Heart left ventricle (tissue), 16 donors: ENCODE data around the gene GMPS. TPM values are rescaled to one million over a fixed set of nuclear protein-coding genes. Genes with fewer than 3 reads are reported as not detected.
"Not testable (repeated sequence)": the region's sequence is repeated elsewhere in the genome, so short reads cannot be mapped to it uniquely, and the experiment has no call there.

Experiments
- ATAC-seq, 4 donors: fragments of 200-7000 bp; cut with Tn5 transposase; one replicate each; pipeline ENCODE4 v1.9.1; 2020 to 2022; ENCODE audit warnings: moderate library complexity in 4 of 4, mild to moderate bottlenecking in 3 of 4, moderate number of reproducible peaks in 1 of 4
- DNase-seq, 5 donors: peaks; one replicate each; pipeline ENCODE4 v3.0.0-alpha.2; 2020
- H3K27ac ChIP-seq, 12 donors: fragments of 200-600 bp; sonication (generic) in 4 of 12; one replicate each; pipeline versions ENCODE4 v1.5.0 to v1.8.0; 2016 to 2022; ENCODE audit warnings: mild to moderate bottlenecking in 2 of 12
- H3K27me3 ChIP-seq, 9 donors: fragments of 200-600 bp; sonication (generic) in 2 of 9; one replicate each; pipeline versions ENCODE4 v1.5.1 to v1.8.0; 2016 to 2022; ENCODE audit warnings: mild to moderate bottlenecking in 3 of 9
- H3K36me3 ChIP-seq, 9 donors: fragments of 200-600 bp; sonication (generic) in 2 of 9; one replicate each; pipeline versions ENCODE4 v1.5.0 to v1.8.0; 2018 to 2022; ENCODE audit warnings: mild to moderate bottlenecking in 2 of 9
- H3K4me1 ChIP-seq, 12 donors: fragments of 200-600 bp; sonication (generic) in 4 of 12; one replicate each; pipeline versions ENCODE4 v1.5.0 to v1.8.0; 2016 to 2022; ENCODE audit warnings: mild to moderate bottlenecking in 3 of 12
- H3K4me3 ChIP-seq, 12 donors: fragments of 200-600 bp; sonication (generic) in 4 of 12; one replicate each; pipeline versions ENCODE4 v1.5.0 to v1.8.0; 2017 to 2022; ENCODE audit warnings: mild to moderate bottlenecking in 9 of 12, moderate library complexity in 4 of 12
- H3K9me3 ChIP-seq, 12 donors: fragments of 200-600 bp; sonication (generic) in 4 of 12; one replicate each; pipeline versions ENCODE4 v1.5.0 to v1.8.0; 2016 to 2022; ENCODE audit warnings: mild to moderate bottlenecking in 1 of 12
- POLR2A ChIP-seq, 2 donors: fragments of 450-650 bp; IDR thresholded peaks; one replicate each; pipeline ENCODE4 v1.6.1; 2017; ENCODE audit warnings: antibody characterized with exemption in 2 of 2, mild to moderate bottlenecking in 2 of 2, moderate library complexity in 2 of 2
- WGBS, 4 donors: extraction: QIAGEN DNeasy Blood & Tissue Kit in 2 of 4; methylation state at CpG; one replicate each; pipeline versions ENCODE4 v1.1.5 to v1.1.7; 2013 to 2018; 5-methylcytosine and 5-hydroxymethylcytosine counted together
- intact Hi-C, 10 donors: fragments of 100-400 bp; cut with DNase I; formaldehyde crosslinking; loops; one replicate each; pipeline versions ENCODE4 v1.11.1 to v1.14.2; 2022
- polyA plus RNA-seq, 2 donors: library from polyadenylated mRNA; stranded (reverse); fragments of 200-250 nt; gene quantifications; one replicate each; pipeline ENCODE4 v1.2.3, GENCODE V29; 2013
- total RNA-seq, 9 donors: library from RNA; depleted of rRNA in 2 of 9; stranded (reverse); fragments of >200 nt in 2 of 9; fragmentation: NEBNext Ultra II Directional in 3 of 9; extraction: Animal tissue kit (Norgen Biotek cat#: 25700) in 3 of 9; gene quantifications; one replicate each; pipeline versions ENCODE4 v1.1.0 to v1.2.4, GENCODE V29; 2016 to 2023
- TF ChIP-seq, protein P1 (sequence below), 12 donors: fragments of 200-600 bp; sonication (generic) in 4 of 12; IDR thresholded peaks; one replicate each; pipeline versions ENCODE4 v1.5.0 to v1.8.0; 2018 to 2022; ENCODE audit warnings: antibody characterized with exemption in 12 of 12, mild to moderate bottlenecking in 5 of 12
- donor health status: ischemic (EF 13 %, LVEDD 7.1; RV severe dilation, severe dysfunction).
- donor health status: healthy with polysubstance abuse.
- donor health status: DM: no; HTN: yes; CAD: no.
- donor health status: DM: no; HTN: no; CAD: no.
- donor health status: ischemic (EF 25% LVEDD 6.9; RV normal size, moderate dysfunction).
- donor health status: ischemic (EF 25% LVEDD 5.7; RV mildly dilated, moderate dysfunction).
- donor health status: healthy.
- donor health status: DM: yes; HTN: yes; CAD: no.
- donor health status: ischemic (EF 35%, LVEDD 5.7; RV mildly dilated, moderate dysfunction).
- donor health status: nonischemic (EF 11% LVEDD 7.7; RV severe dilation, severe dysfunction).
- donor health status: DM: yes; HTN: yes; CAD: no.
- donor health status: PGD.
- donor health status: ischemic (EF 29% LVEDD 5.4; RV normal size, mild dysfunction).
- donor health status: nonischemic (EF 23%, LVEDD 6.1; RV moderate dilation, normal function).

GMPS gene
- total and polyA plus RNA-seq, 11 donors = 11.9 to 36.8 (median 28.1) TPM

DNA sequence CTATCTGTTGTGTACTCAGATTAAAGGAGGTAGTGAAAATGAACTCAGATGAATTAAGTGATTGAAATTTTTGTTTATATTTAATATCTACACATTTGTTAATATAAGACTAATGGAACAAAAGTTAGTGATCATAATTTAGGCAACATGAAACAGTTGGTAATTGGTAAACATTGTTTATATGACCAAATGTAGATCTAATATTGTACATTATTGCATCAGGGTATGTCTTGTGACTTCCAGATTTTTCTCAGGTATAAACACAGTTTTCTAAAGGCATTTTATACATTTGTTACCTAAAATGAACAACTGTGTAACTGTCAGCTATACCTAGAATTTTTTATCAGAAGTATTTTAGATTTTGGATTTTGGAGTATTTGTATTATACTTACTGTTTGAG is 14.8 kb downstream of the GMPS start:
- ATAC-seq = no peak
- TF ChIP-seq, protein P1, sequence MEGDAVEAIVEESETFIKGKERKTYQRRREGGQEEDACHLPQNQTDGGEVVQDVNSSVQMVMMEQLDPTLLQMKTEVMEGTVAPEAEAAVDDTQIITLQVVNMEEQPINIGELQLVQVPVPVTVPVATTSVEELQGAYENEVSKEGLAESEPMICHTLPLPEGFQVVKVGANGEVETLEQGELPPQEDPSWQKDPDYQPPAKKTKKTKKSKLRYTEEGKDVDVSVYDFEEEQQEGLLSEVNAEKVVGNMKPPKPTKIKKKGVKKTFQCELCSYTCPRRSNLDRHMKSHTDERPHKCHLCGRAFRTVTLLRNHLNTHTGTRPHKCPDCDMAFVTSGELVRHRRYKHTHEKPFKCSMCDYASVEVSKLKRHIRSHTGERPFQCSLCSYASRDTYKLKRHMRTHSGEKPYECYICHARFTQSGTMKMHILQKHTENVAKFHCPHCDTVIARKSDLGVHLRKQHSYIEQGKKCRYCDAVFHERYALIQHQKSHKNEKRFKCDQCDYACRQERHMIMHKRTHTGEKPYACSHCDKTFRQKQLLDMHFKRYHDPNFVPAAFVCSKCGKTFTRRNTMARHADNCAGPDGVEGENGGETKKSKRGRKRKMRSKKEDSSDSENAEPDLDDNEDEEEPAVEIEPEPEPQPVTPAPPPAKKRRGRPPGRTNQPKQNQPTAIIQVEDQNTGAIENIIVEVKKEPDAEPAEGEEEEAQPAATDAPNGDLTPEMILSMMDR (IDR thresholded peaks at IDR 0.05) = no peak
- no peak for TF ChIP-seq POLR2A (IDR thresholded peaks at IDR 0.05)

DNA sequence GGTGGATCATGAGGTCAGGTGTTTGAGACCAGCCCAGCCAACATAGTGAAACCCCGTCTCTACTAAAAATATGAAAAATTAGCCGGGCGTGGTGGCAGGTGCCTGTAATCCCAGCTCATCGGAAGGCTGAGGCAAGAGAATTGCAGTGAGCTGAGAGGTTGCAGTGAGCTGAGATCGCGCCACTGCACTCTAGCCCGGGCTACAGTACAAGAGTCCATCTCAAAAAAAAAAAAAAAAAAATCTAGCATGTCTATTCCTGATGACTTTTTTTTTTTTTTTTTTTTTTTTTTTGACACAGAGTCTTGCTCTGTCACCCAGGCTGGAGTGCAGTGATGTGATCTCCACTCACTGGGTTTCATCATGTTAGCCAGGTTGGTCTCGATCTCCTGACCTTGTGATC is 15.9 kb downstream of the GMPS start:
- H3K27ac ChIP-seq, intact Hi-C loops, H3K4me3 ChIP-seq, ATAC-seq, H3K27me3 ChIP-seq, DNase-seq, H3K9me3 ChIP-seq, H3K36me3 ChIP-seq: not testable (repeated sequence)
- WGBS, 4 donors = 91 to 97% (median 95%) methylated on average over 8 of the region's 8 CpGs
- peaks cover 0 to 34% (median 14%) of the 10 kb centered on the region in 12 donors for H3K4me1 ChIP-seq

More for the DNA sequence above, 14.8 kb downstream of the GMPS start:
- DNase-seq = no peak
- Histone ChIP-seq H3K9me3 (no peaks in the 10 kb centered on the region), H3K4me3 (no peak overlapping the region), H3K36me3 (no peaks in the 10 kb centered on the region), H3K4me1 (peaks cover 0 to 28% (median 5%) of the 10 kb centered on the region in 12 donors), H3K27ac (no peak overlapping the region), H3K27me3 (no peaks in the 10 kb centered on the region)
- intact Hi-C loops = no loop called here

DNA sequence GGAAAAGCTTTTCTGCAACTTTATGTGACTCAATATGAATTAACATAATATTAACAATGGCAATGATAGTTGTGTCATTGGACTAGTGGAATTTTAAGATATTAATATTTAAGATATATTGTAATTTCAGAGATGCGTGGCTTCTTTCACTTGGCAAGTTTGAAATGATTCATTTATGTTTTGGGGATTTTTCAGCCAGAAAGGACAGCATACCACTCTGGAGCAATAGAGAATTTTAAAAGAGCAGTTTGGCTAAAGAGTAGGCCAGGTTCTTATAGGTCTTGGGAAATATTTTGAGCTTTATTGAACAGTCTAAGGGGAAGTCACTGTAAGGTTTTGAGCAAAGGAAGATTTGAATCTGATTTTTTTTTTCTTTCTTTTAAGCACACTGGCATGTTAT is 16.5 kb downstream of the GMPS start:
- intact Hi-C loops = no loop called here
- ATAC-seq (no peak), DNase-seq (no peak)
- Histone ChIP-seq H3K4me3 (no peak overlapping the region), H3K27ac (no peak overlapping the region), H3K4me1 (peaks cover 0 to 29% (median 14%) of the 10 kb centered on the region in 12 donors), H3K9me3 (no peaks in the 10 kb centered on the region), H3K27me3 (no peaks in the 10 kb centered on the region), H3K36me3 (no peaks in the 10 kb centered on the region)
- TF ChIP-seq, protein P1 (IDR thresholded peaks at IDR 0.05) = no peak
- no peak for TF ChIP-seq POLR2A (IDR thresholded peaks at IDR 0.05)
- WGBS, 4 donors = 92 to 100% (median 95%) methylated on average over 1 of the region's 1 CpG

DNA sequence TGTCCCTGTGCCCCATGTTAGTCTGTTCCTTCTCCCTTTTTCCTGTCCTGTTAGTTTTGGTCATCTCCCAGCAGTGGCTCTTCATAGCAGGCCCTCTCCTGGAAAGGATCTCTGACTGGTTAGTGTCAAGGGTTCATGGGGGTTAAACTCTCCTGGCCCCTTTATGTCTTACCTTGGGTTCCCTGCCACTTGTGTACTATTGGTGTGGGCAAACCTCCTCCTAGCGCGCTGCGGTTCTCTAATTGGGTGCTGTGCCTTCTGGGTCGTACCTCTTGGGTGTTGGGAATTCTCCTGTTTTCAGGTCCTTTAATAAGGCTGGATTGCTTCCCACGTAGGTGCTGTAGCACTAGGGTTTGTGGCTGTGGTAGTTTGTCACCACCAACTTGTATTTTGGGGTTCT is 18.8 kb downstream of the GMPS start:
- intact Hi-C loops = no loop called here
- Histone ChIP-seq H3K4me3 (no peak overlapping the region), H3K4me1 (peaks cover 0 to 29% (median 14%) of the 10 kb centered on the region in 12 donors), H3K27ac (no peak overlapping the region), H3K27me3 (no peaks in the 10 kb centered on the region), H3K36me3 (peaks cover 0 to 11% (median 4%) of the 10 kb centered on the region in 9 donors), H3K9me3 (no peaks in the 10 kb centered on the region)
- TF ChIP-seq POLR2A (IDR thresholded peaks at IDR 0.05) = no peak
- TF ChIP-seq, protein P1 (IDR thresholded peaks at IDR 0.05) = no peak
- ATAC-seq (no peak), DNase-seq (no peak)
- 73 to 93% (median 90%) methylated on average over 5 of the region's 5 CpGs for WGBS, 4 donors

DNA sequence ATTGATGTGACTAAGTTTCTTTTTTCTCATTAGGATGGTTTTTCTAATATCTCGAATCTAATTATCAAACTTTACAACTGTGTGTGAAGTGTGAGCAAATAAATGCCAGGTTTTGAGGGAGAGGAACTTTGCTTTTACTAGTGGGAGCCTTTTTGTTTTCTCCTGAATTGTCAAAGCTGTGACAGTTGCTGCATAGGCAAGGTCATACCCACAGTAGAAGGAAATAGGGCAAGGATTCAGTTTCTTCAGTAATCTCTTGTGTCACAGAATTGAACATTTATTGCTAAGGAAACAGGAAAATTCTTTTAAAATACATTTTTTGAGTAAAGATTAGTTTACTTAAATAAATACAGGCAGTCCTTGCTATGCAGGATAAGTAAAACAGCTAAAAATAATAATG is 19.5 kb downstream of the GMPS start:
- Histone ChIP-seq H3K4me1 (peaks cover 0 to 29% (median 14%) of the 10 kb centered on the region in 12 donors), H3K27ac (no peak overlapping the region), H3K27me3 (no peaks in the 10 kb centered on the region), H3K36me3 (peaks cover 0 to 18% (median 12%) of the 10 kb centered on the region in 9 donors), H3K9me3 (no peaks in the 10 kb centered on the region), H3K4me3 (no peak overlapping the region)
- no peak for ATAC-seq
- WGBS, 4 donors = 60 to 69% (median 66%) methylated on average over 1 of the region's 1 CpG
- intact Hi-C loops = no loop called here
- no peak for DNase-seq
- TF ChIP-seq, protein P1 (IDR thresholded peaks at IDR 0.05) = no peak
- no peak for TF ChIP-seq POLR2A (IDR thresholded peaks at IDR 0.05)
